MM.1S (cell line): ENCODE data around the gene TXK.

Experiments used
- EZH2 ChIP-seq: fragments of 300-600 bp; sonication (generic); optimal IDR thresholded peaks from 2 replicates; pipeline ENCODE3; 2017; ENCODE audit warnings: low read depth, mild to moderate bottlenecking, antibody characterized with exemption, low read length, mixed read lengths
- TF ChIP-seq, protein P1 (sequence below): fragments of 300-600 bp; sonication (generic); IDR thresholded peaks from 2 replicates; pipeline ENCODE4 v1.5.1; 2016; ENCODE audit warnings: antibody characterized with exemption, low read length, mixed read lengths

DNA sequence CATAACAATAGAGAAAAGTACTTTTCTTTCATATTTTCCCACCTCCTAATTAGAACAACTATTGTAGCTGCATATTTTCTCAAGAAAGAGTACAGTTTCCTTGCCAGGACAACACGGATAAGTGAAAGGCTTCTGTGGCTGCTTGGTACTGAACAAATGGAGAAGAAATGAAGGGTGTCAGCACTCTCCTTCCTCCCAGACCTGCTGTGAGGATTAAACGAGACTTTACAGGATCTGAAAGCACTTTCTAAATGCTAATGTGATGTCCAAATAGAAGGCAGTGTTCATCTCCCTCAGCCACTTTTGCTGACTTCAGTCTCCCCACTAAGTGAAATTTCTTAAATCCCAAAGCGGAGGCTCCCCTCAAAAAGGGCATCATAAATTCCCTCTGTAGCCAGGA is 103.6 kb downstream of the TXK start:
- TF ChIP-seq, protein P1, sequence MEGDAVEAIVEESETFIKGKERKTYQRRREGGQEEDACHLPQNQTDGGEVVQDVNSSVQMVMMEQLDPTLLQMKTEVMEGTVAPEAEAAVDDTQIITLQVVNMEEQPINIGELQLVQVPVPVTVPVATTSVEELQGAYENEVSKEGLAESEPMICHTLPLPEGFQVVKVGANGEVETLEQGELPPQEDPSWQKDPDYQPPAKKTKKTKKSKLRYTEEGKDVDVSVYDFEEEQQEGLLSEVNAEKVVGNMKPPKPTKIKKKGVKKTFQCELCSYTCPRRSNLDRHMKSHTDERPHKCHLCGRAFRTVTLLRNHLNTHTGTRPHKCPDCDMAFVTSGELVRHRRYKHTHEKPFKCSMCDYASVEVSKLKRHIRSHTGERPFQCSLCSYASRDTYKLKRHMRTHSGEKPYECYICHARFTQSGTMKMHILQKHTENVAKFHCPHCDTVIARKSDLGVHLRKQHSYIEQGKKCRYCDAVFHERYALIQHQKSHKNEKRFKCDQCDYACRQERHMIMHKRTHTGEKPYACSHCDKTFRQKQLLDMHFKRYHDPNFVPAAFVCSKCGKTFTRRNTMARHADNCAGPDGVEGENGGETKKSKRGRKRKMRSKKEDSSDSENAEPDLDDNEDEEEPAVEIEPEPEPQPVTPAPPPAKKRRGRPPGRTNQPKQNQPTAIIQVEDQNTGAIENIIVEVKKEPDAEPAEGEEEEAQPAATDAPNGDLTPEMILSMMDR, result no peak
- TF ChIP-seq EZH2, result no peak
